Endothelial cell of umbilical vein (primary cell): Measurements from ENCODE around the gene DLEU7.

Source experiments
- FOS ChIP-seq: IDR thresholded peaks from 2 replicates; pipeline ENCODE4 v1.6.1; 2011; ENCODE audit warnings: mild to moderate bottlenecking, low read length, moderate library complexity, borderline replicate concordance; ENCODE audit not compliant: insufficient read depth
- TF ChIP-seq, protein P1 (sequence below), 2 donors: IDR thresholded peaks; 1 replicate in 1 of 2; 2 replicates in 1 of 2; pipeline ENCODE4 v1.5.1; 2011; ENCODE audit warnings: low read length in 2 of 2, mild to moderate bottlenecking in 2 of 2, moderate library complexity in 2 of 2, control low read depth in 1 of 2, inconsistent platforms in 1 of 2, low read depth in 1 of 2; ENCODE audit not compliant: insufficient read depth in 1 of 2; ENCODE audit errors: extremely low read depth in 1 of 2

DNA sequence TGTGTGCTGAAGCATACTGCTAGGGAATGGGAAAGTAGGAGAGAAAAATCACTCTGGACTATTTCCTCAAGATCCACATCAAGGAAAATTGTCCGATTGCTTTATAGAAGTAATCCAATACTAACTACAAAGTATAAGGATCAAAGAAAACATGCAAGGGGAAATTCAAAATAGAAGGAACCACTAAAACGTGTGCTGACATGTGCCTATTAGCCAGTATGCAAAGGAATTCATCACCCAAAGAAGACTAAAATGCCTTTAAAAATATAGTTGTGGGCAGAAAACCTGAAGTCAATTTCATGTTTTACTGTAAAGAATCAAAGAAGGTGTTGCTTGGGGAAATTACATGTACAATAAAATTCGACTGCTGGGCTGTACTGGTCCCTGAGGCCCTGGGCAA is 14.3 kb downstream of the DLEU7 start:
- TF ChIP-seq, protein P1, sequence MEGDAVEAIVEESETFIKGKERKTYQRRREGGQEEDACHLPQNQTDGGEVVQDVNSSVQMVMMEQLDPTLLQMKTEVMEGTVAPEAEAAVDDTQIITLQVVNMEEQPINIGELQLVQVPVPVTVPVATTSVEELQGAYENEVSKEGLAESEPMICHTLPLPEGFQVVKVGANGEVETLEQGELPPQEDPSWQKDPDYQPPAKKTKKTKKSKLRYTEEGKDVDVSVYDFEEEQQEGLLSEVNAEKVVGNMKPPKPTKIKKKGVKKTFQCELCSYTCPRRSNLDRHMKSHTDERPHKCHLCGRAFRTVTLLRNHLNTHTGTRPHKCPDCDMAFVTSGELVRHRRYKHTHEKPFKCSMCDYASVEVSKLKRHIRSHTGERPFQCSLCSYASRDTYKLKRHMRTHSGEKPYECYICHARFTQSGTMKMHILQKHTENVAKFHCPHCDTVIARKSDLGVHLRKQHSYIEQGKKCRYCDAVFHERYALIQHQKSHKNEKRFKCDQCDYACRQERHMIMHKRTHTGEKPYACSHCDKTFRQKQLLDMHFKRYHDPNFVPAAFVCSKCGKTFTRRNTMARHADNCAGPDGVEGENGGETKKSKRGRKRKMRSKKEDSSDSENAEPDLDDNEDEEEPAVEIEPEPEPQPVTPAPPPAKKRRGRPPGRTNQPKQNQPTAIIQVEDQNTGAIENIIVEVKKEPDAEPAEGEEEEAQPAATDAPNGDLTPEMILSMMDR (IDR thresholded peaks at IDR 0.05; ENCODE audit: extremely low read depth in 1 of 2, insufficient read depth in 1 of 2, low read depth in 1 of 2, low read length in 2 of 2), result no peak
- TF ChIP-seq FOS, result no peak
